H1 (cell line): Measurements from ENCODE around the gene LRRC17. TPM values are rescaled to one million over a fixed set of nuclear protein-coding genes. Genes with fewer than 3 reads are reported as not detected.

Source experiments
- CTCF ChIA-PET: fragments of 300-600 bp; sonication (Branson Sonifier 250); formaldehyde crosslinking; loops from one replicate; lab custom pipeline; 2021; ENCODE audit not compliant: partially characterized antibody; lab: Charles Lee
- POLR2A ChIA-PET: fragments of 300-600 bp; sonication (Branson Sonifier 250); formaldehyde crosslinking; loops from one replicate; lab custom pipeline; 2021; ENCODE audit warnings: inconsistent platforms; ENCODE audit not compliant: partially characterized antibody; lab: Charles Lee
- DNase-seq, 2 experiments: peaks; one replicate each; pipeline versions ENCODE4 v3.0.0 to v3.0.0-alpha.2; 2010 to 2022; ENCODE audit warnings: low spot score in 2 of 2, low read depth in 1 of 2, mixed read lengths in 1 of 2
- FAIRE-seq: peaks from 2 replicates; lab custom pipeline; 2011; peaks lifted over from hg19 to GRCh38; lab: Jason Lieb, UNC
- H2AFZ ChIP-seq: 2 replicates; pipeline ENCODE4 v1.8.1; 2012; ENCODE audit warnings: low read length, inconsistent platforms
- H2AK5ac ChIP-seq: 2 replicates; pipeline ENCODE4 v1.6.1; 2013; ENCODE audit warnings: low read depth, low read length
- H2BK120ac ChIP-seq: replicated peaks from 2 replicates; pipeline ENCODE3; 2013; ENCODE audit warnings: low read depth, low read length, inconsistent platforms
- H2BK12ac ChIP-seq: 2 replicates; pipeline ENCODE4 v1.6.1; 2013; ENCODE audit warnings: low read depth, low read length
- H2BK15ac ChIP-seq: 2 replicates; pipeline ENCODE4 v1.6.1; 2013; ENCODE audit warnings: low read length
- H2BK20ac ChIP-seq: 2 replicates; pipeline ENCODE4 v1.6.1; 2013; ENCODE audit warnings: low read length
- H2BK5ac ChIP-seq: 2 replicates; pipeline ENCODE4 v1.6.1; 2013; ENCODE audit warnings: low read depth, low read length
- H3K14ac ChIP-seq: 2 replicates; pipeline ENCODE4 v1.6.1; 2013; ENCODE audit warnings: inconsistent platforms; ENCODE audit not compliant: insufficient read length
- H3K18ac ChIP-seq: 2 replicates; pipeline ENCODE4 v1.6.1; 2013; ENCODE audit warnings: low read length; ENCODE audit errors: extremely low read depth
- H3K23ac ChIP-seq: 2 replicates; pipeline ENCODE4 v1.6.1; 2013; ENCODE audit warnings: inconsistent platforms; ENCODE audit not compliant: insufficient read length
- H3K23me2 ChIP-seq: 2 replicates; pipeline ENCODE4 v1.6.1; 2013; ENCODE audit warnings: low read depth, low read length
- H3K27ac ChIP-seq: 2 replicates; pipeline ENCODE4 v1.6.1; 2011; ENCODE audit warnings: low read depth, low read length, inconsistent platforms
- H3K27me3 ChIP-seq, 4 experiments: replicated peaks in 1 of 4; 1 replicate in 1 of 4; 2 replicates in 3 of 4; pipeline versions ENCODE4 v1.6.1 to v1.8.1; 2011 to 2013; ENCODE audit warnings: low read length in 3 of 4, mild to moderate bottlenecking in 3 of 4, inconsistent platforms in 2 of 4, mixed read lengths in 2 of 4, moderate library complexity in 1 of 4; ENCODE audit not compliant: control insufficient read depth in 3 of 4, insufficient read depth in 3 of 4; ENCODE audit errors: extremely low read depth in 1 of 4
- H3K36me3 ChIP-seq, 4 experiments: 2 replicates each; pipeline versions ENCODE4 v1.6.1 to v1.8.1; 2011 to 2013; ENCODE audit warnings: mild to moderate bottlenecking in 4 of 4, low read length in 3 of 4, moderate library complexity in 2 of 4, control low read depth in 1 of 4, inconsistent platforms in 1 of 4; ENCODE audit not compliant: insufficient read depth in 4 of 4, control insufficient read depth in 2 of 4
- H3K4ac ChIP-seq: replicated peaks from 2 replicates; pipeline ENCODE3; 2013; ENCODE audit warnings: low read length, low read depth, mixed read lengths, inconsistent platforms; ENCODE audit not compliant: insufficient read length
- H3K4me1 ChIP-seq, 4 experiments: replicated peaks in 1 of 4; 1 replicate in 1 of 4; 2 replicates in 3 of 4; pipeline versions ENCODE4 v1.6.1 to v1.8.1; 2011 to 2013; ENCODE audit warnings: low read length in 3 of 4, inconsistent platforms in 2 of 4, mixed read lengths in 1 of 4; ENCODE audit not compliant: insufficient read depth in 4 of 4, control insufficient read depth in 3 of 4
- H3K4me2 ChIP-seq, 2 experiments: 2 replicates each; pipeline versions ENCODE4 v1.6.1 to v1.8.1; 2011 to 2013; ENCODE audit warnings: low read depth in 2 of 2, low read length in 2 of 2, control low read depth in 1 of 2, inconsistent platforms in 1 of 2, mild to moderate bottlenecking in 1 of 2; ENCODE audit not compliant: insufficient read depth in 1 of 2
- H3K4me3 ChIP-seq, 4 experiments: fragments of 200-600, 300-600 bp in 1 of 4; sonication (generic), shearing (Covaris generic), sonication (Bioruptor Twin) in 1 of 4; 2 replicates each; pipeline versions ENCODE4 v1.5.1 to v1.8.1; 2011 to 2016; ENCODE audit warnings: low read length in 4 of 4, low read depth in 3 of 4, control low read depth in 2 of 4, inconsistent platforms in 2 of 4, mild to moderate bottlenecking in 2 of 4, mixed read lengths in 1 of 4, moderate library complexity in 1 of 4; ENCODE audit not compliant: insufficient read depth in 2 of 4; ENCODE audit errors: extremely low read depth in 1 of 4
- H3K56ac ChIP-seq: replicated peaks from 2 replicates; pipeline ENCODE3; 2013; ENCODE audit warnings: low read depth, mild to moderate bottlenecking, mixed read lengths, low read length, inconsistent platforms; ENCODE audit not compliant: insufficient read length
- H3K79me1 ChIP-seq: 2 replicates; pipeline ENCODE4 v1.6.1; 2013; ENCODE audit warnings: low read depth, low read length, control low read depth
- H3K79me2 ChIP-seq, 2 experiments: 2 replicates each; pipeline versions ENCODE4 v1.6.1 to v1.8.1; 2012 to 2013; ENCODE audit warnings: low read length in 2 of 2, mild to moderate bottlenecking in 2 of 2, inconsistent platforms in 1 of 2; ENCODE audit not compliant: insufficient read depth in 2 of 2, control insufficient read depth in 1 of 2
- H3K9ac ChIP-seq, 4 experiments: replicated peaks in 1 of 4; 1 replicate in 1 of 4; 2 replicates in 3 of 4; pipeline versions ENCODE4 v1.6.1 to v1.8.1; 2011 to 2013; ENCODE audit warnings: low read depth in 3 of 4, low read length in 3 of 4, control low read depth in 2 of 4, mild to moderate bottlenecking in 2 of 4, moderate library complexity in 2 of 4, inconsistent platforms in 1 of 4; ENCODE audit errors: extremely low read depth in 1 of 4
- H3K9me3 ChIP-seq, 2 experiments: 2 replicates each; pipeline versions ENCODE4 v1.6.1 to v1.8.1; 2012 to 2013; ENCODE audit warnings: mild to moderate bottlenecking in 2 of 2, moderate library complexity in 2 of 2, control low read depth in 1 of 2, inconsistent platforms in 1 of 2, low read depth in 1 of 2, low read length in 1 of 2, mixed read lengths in 1 of 2; ENCODE audit not compliant: insufficient read depth in 2 of 2
- H4K20me1 ChIP-seq, 2 experiments: replicated peaks in 1 of 2; 2 replicates each; pipeline versions ENCODE3 to v1.8.1; 2011 to 2013; ENCODE audit warnings: inconsistent platforms in 2 of 2, low read length in 2 of 2, mild to moderate bottlenecking in 1 of 2; ENCODE audit not compliant: insufficient read depth in 2 of 2, control insufficient read depth in 1 of 2
- H4K5ac ChIP-seq: 2 replicates; pipeline ENCODE4 v1.6.1; 2013; ENCODE audit warnings: low read length, low read depth, mixed read lengths, inconsistent platforms; ENCODE audit not compliant: insufficient read length
- H4K8ac ChIP-seq: 2 replicates; pipeline ENCODE4 v1.8.0; 2013; ENCODE audit warnings: mild to moderate bottlenecking, moderate library complexity, low read length, inconsistent platforms; ENCODE audit not compliant: insufficient read depth; ENCODE audit errors: extremely low read depth
- H4K91ac ChIP-seq: replicated peaks from 2 replicates; pipeline ENCODE3; 2013; ENCODE audit warnings: low read length, mixed read lengths, inconsistent platforms; ENCODE audit not compliant: insufficient read length
- RAD21 ChIP-seq, 2 experiments: IDR thresholded peaks in 1 of 2; conservative IDR thresholded peaks in 1 of 2; 2 replicates each; pipeline ENCODE4 v1.6.1; 2011; ENCODE audit warnings: low read depth in 2 of 2, low read length in 2 of 2, improper control_type of control experiment in 1 of 2, inconsistent platforms in 1 of 2, mild to moderate bottlenecking in 1 of 2, moderate library complexity in 1 of 2
- SP1 ChIP-seq: IDR thresholded peaks from 2 replicates; pipeline ENCODE4 v1.6.1; 2011; ENCODE audit warnings: low read depth, low read length
- polyA plus RNA-seq, 7 experiments: library from polyadenylated mRNA; depleted of rRNA in 3 of 7; stranded (reverse) in 5 of 7; unstranded in 2 of 7; fragments of >200 nt in 5 of 7; fragments of 200-250 nt in 2 of 7; gene quantifications; 1 replicate in 5 of 7; 2 replicates in 1 of 7; 4 replicates in 1 of 7; pipeline versions ENCODE4 v1.2.1 to v1.2.3, GENCODE V29; 2011 to 2013; ENCODE audit warnings: missing spikeins in 2 of 7, mixed read lengths in 2 of 7
- total RNA-seq: library from RNA; stranded (reverse); fragmentation: NEBNext Ultra II Directional; extraction: Animal tissue kit (Norgen Biotek cat#: 25700); gene quantifications from 2 replicates; pipeline ENCODE4 v1.2.1, GENCODE V29; 2021

Gene LRRC17
- total and polyA plus RNA-seq, 2 of the 8 experiments (the other 6 are each of a cell fraction or from before 2014, with no cell fraction given): 3.0 TPM

DNA sequence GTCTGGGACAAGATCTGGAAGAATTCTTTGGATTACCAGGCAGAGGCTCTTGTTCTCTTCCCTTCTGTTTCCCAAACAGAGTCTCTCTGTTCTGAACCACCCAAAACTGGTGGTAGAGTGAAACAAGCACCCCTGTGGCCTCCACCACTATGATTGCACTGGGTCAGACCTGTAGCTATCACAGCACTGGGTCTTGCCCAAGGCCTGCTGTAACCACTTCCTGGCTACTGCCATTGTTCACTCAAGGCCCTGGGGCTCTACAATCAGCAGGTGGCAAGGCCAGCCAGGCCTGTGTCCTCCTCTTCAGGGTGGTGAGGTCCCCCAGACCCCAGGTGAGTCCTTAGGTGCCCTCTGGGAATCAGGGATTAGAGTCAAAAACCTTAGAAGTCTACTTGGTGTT lies 4.1 kb upstream of the LRRC17 start:
- Histone ChIP-seq H2AK5ac (no peak overlapping the region), H4K91ac (no peak overlapping the region), H3K4ac (no peak overlapping the region), H3K14ac (no peak overlapping the region), H3K79me2 (no peaks in the 10 kb centered on the region), H3K27me3 (no peaks in the 10 kb centered on the region), H3K27ac (no peak overlapping the region), H3K4me2 (no peak overlapping the region), H3K9me3 (no peaks in the 10 kb centered on the region), H3K23me2 (no peaks in the 10 kb centered on the region), H3K18ac (no peak overlapping the region), H3K4me1 (peaks cover 0 to 3% (median 1%) of the 10 kb centered on the region in 4 experiments; a peak in 2 of 7 replicates), H2BK20ac (no peak overlapping the region), H4K20me1 (peaks cover 0 to 1% of the 10 kb centered on the region in 2 experiments), H2BK15ac (no peak overlapping the region), H4K8ac (no peak overlapping the region), H3K4me3 (no peak overlapping the region), H2AFZ (no peak overlapping the region), H2BK5ac (no peak overlapping the region), H4K5ac (no peak overlapping the region), H3K56ac (no peak overlapping the region), H3K36me3 (no peaks in the 10 kb centered on the region), H2BK12ac (no peak overlapping the region), H2BK120ac (no peak overlapping the region), H3K23ac (no peak overlapping the region), H3K79me1 (no peaks in the 10 kb centered on the region), H3K9ac (no peak overlapping the region)
- ChIA-PET CTCF (interaction anchor here (0.7 to 1.7 kb wide), 4 partner anchors 21 to 153 kb away, joined by 3 to 4 read pairs (median 4); no protein-coding TSS in a partner anchor), POLR2A (no interaction called here)
- FAIRE-seq (no peak), DNase-seq (no peak)
- TF ChIP-seq RAD21 (IDR thresholded peaks at IDR 0.05 in 1 of 2, conservative IDR thresholded peaks at IDR 0.05 in 1 of 2; ENCODE audit: low read depth in 2 of 2, low read length in 2 of 2): peak in 1 of 2 experiments; percentile 5; a peak in 1 of 4 replicates
- no peak for TF ChIP-seq SP1
